HepG2 (cell line): Measurements from ENCODE around the gene ESF1. TPM values are rescaled to one million over a fixed set of nuclear protein-coding genes. Genes with fewer than 3 reads are reported as not detected.

Experiments
- ATAC-seq: fragments of 200-7000 bp; cut with Tn5 transposase; 3 replicates; pipeline ENCODE4 v1.9.1; 2020; ENCODE audit warnings: mild to moderate bottlenecking, moderate library complexity
- BruUV-seq: library from RNA; stranded (reverse); fragments of 400-500 nt; replicated peaks from 2 replicates; lab custom pipeline; 2021; lab: Mats Ljungman, UMichigan
- CTCF ChIA-PET: fragments of 300-600 bp; formaldehyde crosslinking; extraction: SDS; loops from one replicate; lab custom pipeline; 2021; ENCODE audit warnings: low total read pairs, inconsistent platforms, low intra/inter-chr PET ratio; lab: Yijun Ruan, JAX
- POLR2A ChIA-PET: fragments of 350-600 bp; sonication (Branson Sonifier 250); formaldehyde crosslinking; loops from one replicate; lab custom pipeline; 2020; ENCODE audit warnings: antibody characterized with exemption, inconsistent platforms; lab: Yijun Ruan, JAX
- DNase-seq: peaks from one replicate; pipeline ENCODE4 v3.0.0-alpha.2; 2015; ENCODE audit warnings: low spot score
- FAIRE-seq: peaks from 3 replicates; lab custom pipeline; 2011; peaks lifted over from hg19 to GRCh38; lab: Jason Lieb, UNC
- H2AFZ ChIP-seq: one replicate; pipeline ENCODE4 v1.6.1; 2011; ENCODE audit warnings: low read length, inconsistent platforms
- H3K27ac ChIP-seq: fragments of 300-600 bp; 3 replicates; pipeline ENCODE4 v1.8.0; 2011; ENCODE audit warnings: mixed run types, mild to moderate bottlenecking, mixed read lengths, low read length, inconsistent platforms; ENCODE audit not compliant: insufficient read depth; ENCODE audit errors: extremely low read length
- H3K27me3 ChIP-seq, 2 experiments: fragments of 200-600 bp in 1 of 2; 2 replicates in 1 of 2; 3 replicates in 1 of 2; pipeline versions ENCODE4 v1.6.0 to v1.8.0; 2011; ENCODE audit warnings: low read length in 2 of 2, mild to moderate bottlenecking in 2 of 2, moderate library complexity in 2 of 2, inconsistent platforms in 1 of 2; ENCODE audit not compliant: insufficient read depth in 2 of 2, control insufficient read depth in 1 of 2
- H3K36me3 ChIP-seq, 2 experiments: fragments of 200-600 bp in 1 of 2; replicated peaks in 1 of 2; 2 replicates in 1 of 2; 3 replicates in 1 of 2; pipeline versions ENCODE4 v1.5.1 to v1.8.0; 2011; ENCODE audit warnings: low read length in 2 of 2, inconsistent platforms in 1 of 2; ENCODE audit not compliant: insufficient read depth in 2 of 2, control insufficient read depth in 1 of 2
- H3K4me1 ChIP-seq: 2 replicates; pipeline ENCODE4 v1.5.1; 2012; ENCODE audit warnings: low read length, inconsistent platforms; ENCODE audit not compliant: insufficient read depth
- H3K4me2 ChIP-seq: 2 replicates; pipeline ENCODE4 v1.6.0; 2011; ENCODE audit warnings: low read depth, low read length, inconsistent platforms
- H3K4me3 ChIP-seq, 3 experiments: fragments of 200-600 bp in 1 of 3; sonication (generic), shearing (Covaris generic) in 1 of 3; replicated peaks in 1 of 3; 2 replicates each; pipeline ENCODE4 v1.5.1; 2011 to 2016; ENCODE audit warnings: low read length in 3 of 3, inconsistent platforms in 2 of 3, low read depth in 2 of 3, mild to moderate bottlenecking in 2 of 3, control low read depth in 1 of 3, mixed read lengths in 1 of 3; ENCODE audit not compliant: insufficient read depth in 1 of 3
- H3K79me2 ChIP-seq: one replicate; pipeline ENCODE4 v1.6.1; 2011; ENCODE audit warnings: low read length, inconsistent platforms; ENCODE audit not compliant: insufficient read depth
- H3K9ac ChIP-seq: 2 replicates; pipeline ENCODE4 v1.6.0; 2011; ENCODE audit warnings: mild to moderate bottlenecking, low read depth, low read length, inconsistent platforms; ENCODE audit not compliant: insufficient read depth
- H3K9me3 ChIP-seq: 2 replicates; pipeline ENCODE4 v1.5.1; 2012; ENCODE audit warnings: mild to moderate bottlenecking, low read length
- H4K20me1 ChIP-seq: 2 replicates; pipeline ENCODE4 v1.6.0; 2011; ENCODE audit warnings: inconsistent platforms, mild to moderate bottlenecking, low read length, moderate library complexity; ENCODE audit not compliant: insufficient read depth
- BORCS8-MEF2B ChIP-seq: sonication (generic); formaldehyde crosslinking; IDR thresholded peaks from 2 replicates; pipeline ENCODE4 v1.8.0; 2022; ENCODE audit warnings: mild to moderate bottlenecking, missing genetic modification reagents
- FOXP1 ChIP-seq, 2 experiments: fragments of 450-650 bp in 1 of 2; IDR thresholded peaks; 2 replicates each; pipeline ENCODE4 v1.6.1; 2017 to 2018; ENCODE audit warnings: antibody characterized with exemption in 1 of 2
- MAFF ChIP-seq: IDR thresholded peaks from 2 replicates; pipeline ENCODE4 v1.6.1; 2011; ENCODE audit warnings: low read depth, low read length, improper control_type of control experiment
- MAFK ChIP-seq, 2 experiments: IDR thresholded peaks in 1 of 2; conservative IDR thresholded peaks in 1 of 2; 2 replicates each; pipeline ENCODE4 v1.6.1; 2011; ENCODE audit warnings: improper control_type of control experiment in 2 of 2, low read length in 2 of 2
- ZNF788 ChIP-seq: sonication (generic); formaldehyde crosslinking; IDR thresholded peaks from 2 replicates; pipeline ENCODE4 v1.5.0; 2020; ENCODE audit warnings: mild to moderate bottlenecking, missing genetic modification reagents, borderline replicate concordance
- WGBS: methylation state at CpG from one replicate; pipeline ENCODE4 v1.1.6; 2017; ENCODE audit warnings: low lambda C conversion rate; 5-methylcytosine and 5-hydroxymethylcytosine counted together
- in situ Hi-C: cut with HindIII; loops from 2 replicates; pipeline ENCODE4 v1.10.0; 2017; ENCODE audit warnings: low pct_unique_long_range_greater_than_20kb; ENCODE audit not compliant: extremely low pct_ligation_motif_present
- intact Hi-C: fragments of 100-400 bp; cut with micrococcal nuclease; formaldehyde crosslinking; loops from one replicate; pipeline ENCODE4 v1.10.0; 2022; ENCODE audit not compliant: unreplicated experiment
- polyA plus RNA-seq, 8 experiments: library from polyadenylated mRNA; depleted of rRNA in 3 of 8; stranded (reverse) in 7 of 8; unstranded in 1 of 8; fragments of >200 nt; fragmentation: Illumina TruSeq in 4 of 8; extraction: Trizol in 4 of 8; gene quantifications; 2 replicates each; pipeline versions ENCODE4 v1.2.1 to v1.2.3, GENCODE V29; 2011 to 2016; ENCODE audit warnings: low read depth in 4 of 8, missing spikeins in 1 of 8, mixed read lengths in 1 of 8; ENCODE audit not compliant: insufficient read depth in 1 of 8
- total RNA-seq, 5 experiments: library from RNA; depleted of rRNA; stranded (reverse); fragments of >200 nt; fragmentation: Illumina TruSeq; extraction: Trizol; gene quantifications; 2 replicates each; pipeline ENCODE4 v1.2.3, GENCODE V29; 2016; ENCODE audit warnings: low read depth in 1 of 5
- TF ChIP-seq, protein P1 (sequence below): sonication (generic); formaldehyde crosslinking; IDR thresholded peaks from 2 replicates; pipeline ENCODE4 v1.8.0; 2022; ENCODE audit warnings: low read depth, missing genetic modification reagents
- TF ChIP-seq, protein P2 (sequence below): sonication (generic); formaldehyde crosslinking; conservative IDR thresholded peaks from 2 replicates; pipeline ENCODE4 v1.8.0; 2022; ENCODE audit warnings: low read depth, missing genetic modification reagents

ESF1 gene
- total and polyA plus RNA-seq, 2 of the 13 experiments (the other 11 are each of a cell fraction or from before 2014, with no cell fraction given): 7.3 to 66.9 TPM

DNA sequence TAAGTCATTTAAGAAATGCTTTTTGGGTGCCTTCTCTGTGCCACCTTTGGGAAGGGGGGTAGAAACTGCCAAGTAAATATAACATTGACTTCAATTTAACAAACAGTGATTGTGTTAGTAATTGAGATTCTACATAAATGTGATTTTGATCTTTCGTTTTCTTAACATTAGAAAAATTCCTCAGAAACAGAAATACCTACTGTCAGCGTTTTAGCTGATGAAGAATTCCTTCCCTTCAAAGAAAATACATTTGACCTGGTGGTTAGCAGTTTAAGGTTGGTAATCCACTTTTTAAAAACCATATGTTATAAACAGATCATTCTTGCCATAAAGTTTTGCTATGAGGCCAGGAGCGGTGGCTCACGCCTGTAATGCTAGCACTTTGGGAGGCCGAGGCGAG is 9.9 kb upstream of the ESF1 start:
- Histone ChIP-seq H3K4me2 (no peak overlapping the region), H3K27me3 (no peaks in the 10 kb centered on the region), H3K4me1 (peaks cover 36% of the 10 kb centered on the region), H4K20me1 (no peaks in the 10 kb centered on the region), H3K79me2 (peaks cover 9% of the 10 kb centered on the region), H3K27ac (no peak overlapping the region), H2AFZ (no peak overlapping the region), H3K4me3 (no peak overlapping the region), H3K9ac (no peak overlapping the region), H3K9me3 (no peaks in the 10 kb centered on the region), H3K36me3 (peaks cover 48 to 94% of the 10 kb centered on the region in 2 experiments)
- DNase-seq (no peak), ATAC-seq (no peak), FAIRE-seq (no peak)
- intact Hi-C loops: no loop called here
- no TSS peak for BruUV-seq
- WGBS: 98% methylated on average over 6 of the region's 6 CpGs
- CTCF ChIA-PET: no interaction called here
- in situ Hi-C loops: no loop called here
- TF ChIP-seq, protein P1, sequence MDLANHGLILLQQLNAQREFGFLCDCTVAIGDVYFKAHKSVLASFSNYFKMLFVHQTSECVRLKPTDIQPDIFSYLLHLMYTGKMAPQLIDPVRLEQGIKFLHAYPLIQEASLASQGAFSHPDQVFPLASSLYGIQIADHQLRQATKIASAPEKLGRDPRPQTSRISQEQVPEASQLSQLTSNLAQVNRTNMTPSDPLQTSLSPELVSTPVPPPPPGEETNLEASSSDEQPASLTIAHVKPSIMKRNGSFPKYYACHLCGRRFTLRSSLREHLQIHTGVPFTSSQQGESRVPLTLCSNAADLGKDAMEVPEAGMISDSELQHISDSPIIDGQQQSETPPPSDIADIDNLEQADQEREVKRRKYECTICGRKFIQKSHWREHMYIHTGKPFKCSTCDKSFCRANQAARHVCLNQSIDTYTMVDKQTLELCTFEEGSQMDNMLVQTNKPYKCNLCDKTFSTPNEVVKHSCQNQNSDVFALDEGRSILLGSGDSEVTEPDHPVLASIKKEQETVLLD (CRISPR knock-in tag): no peak
- TF ChIP-seq BORCS8-MEF2B (CRISPR knock-in tag) (no peak), MAFF (peak; percentile 80), FOXP1 (IDR thresholded peaks at IDR 0.05) (no peak), FOXP1 (CRISPR knock-in tag; IDR thresholded peaks at IDR 0.05) (no peak), MAFK (conservative IDR thresholded peaks at IDR 0.05 in 1 of 2, IDR thresholded peaks at IDR 0.05 in 1 of 2; ENCODE audit: low read length in 2 of 2) (peak; percentile 83 to 90), ZNF788 (no peak)
- TF ChIP-seq, protein P2, sequence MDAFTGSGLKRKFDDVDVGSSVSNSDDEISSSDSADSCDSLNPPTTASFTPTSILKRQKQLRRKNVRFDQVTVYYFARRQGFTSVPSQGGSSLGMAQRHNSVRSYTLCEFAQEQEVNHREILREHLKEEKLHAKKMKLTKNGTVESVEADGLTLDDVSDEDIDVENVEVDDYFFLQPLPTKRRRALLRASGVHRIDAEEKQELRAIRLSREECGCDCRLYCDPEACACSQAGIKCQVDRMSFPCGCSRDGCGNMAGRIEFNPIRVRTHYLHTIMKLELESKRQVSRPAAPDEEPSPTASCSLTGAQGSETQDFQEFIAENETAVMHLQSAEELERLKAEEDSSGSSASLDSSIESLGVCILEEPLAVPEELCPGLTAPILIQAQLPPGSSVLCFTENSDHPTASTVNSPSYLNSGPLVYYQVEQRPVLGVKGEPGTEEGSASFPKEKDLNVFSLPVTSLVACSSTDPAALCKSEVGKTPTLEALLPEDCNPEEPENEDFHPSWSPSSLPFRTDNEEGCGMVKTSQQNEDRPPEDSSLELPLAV (CRISPR knock-in tag): no peak
- POLR2A ChIA-PET: no interaction called here
